Measurements from ENCODE around the gene CDK4.

Gene CDK4

DNA sequence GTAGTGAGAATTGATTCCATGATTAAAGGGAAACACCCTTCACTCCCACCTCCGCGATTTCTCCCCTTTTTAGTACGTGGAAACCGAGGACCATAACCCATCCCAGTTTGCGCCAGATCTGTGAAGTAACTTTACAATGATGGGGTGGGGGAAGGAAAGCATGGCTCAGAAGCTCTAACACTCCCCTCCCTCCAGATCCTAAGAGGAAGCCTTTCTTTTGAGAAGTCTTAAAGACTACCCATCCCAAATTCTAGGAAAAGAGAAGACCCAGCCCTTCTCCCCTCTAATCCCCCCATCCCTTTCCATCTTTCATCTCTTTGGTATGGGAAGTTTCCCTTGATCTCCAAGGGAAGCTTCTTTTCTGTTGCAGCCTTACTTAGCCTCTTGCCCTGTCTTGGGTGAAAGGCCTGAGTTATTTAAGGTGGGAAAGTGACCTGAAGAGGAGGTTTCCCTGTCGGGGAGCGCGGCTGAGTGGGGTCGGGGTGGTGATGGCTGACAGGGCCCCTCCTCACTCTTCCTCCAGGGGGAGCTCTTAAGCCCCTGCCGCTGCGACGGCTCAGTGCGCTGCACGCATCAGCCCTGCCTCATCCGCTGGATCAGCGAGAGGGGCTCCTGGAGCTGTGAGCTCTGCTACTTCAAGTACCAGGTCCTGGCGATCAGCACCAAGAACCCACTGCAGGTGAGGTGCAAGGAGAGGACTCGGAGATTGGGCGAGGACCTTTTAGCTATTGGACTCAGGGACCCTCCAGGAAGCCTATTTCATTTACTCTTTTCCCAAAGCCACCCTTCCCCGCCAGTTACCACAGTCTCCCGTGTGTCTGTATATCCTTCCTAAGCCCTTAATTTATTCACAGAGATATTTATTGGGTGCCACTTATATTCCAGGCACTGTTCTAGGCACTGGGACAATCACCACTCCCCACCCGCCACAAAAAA is 4.6 kb upstream of the CDK4 start:
- DNase-seq (ENCODE audit: low read depth), result peak; percentile 58

DNA sequence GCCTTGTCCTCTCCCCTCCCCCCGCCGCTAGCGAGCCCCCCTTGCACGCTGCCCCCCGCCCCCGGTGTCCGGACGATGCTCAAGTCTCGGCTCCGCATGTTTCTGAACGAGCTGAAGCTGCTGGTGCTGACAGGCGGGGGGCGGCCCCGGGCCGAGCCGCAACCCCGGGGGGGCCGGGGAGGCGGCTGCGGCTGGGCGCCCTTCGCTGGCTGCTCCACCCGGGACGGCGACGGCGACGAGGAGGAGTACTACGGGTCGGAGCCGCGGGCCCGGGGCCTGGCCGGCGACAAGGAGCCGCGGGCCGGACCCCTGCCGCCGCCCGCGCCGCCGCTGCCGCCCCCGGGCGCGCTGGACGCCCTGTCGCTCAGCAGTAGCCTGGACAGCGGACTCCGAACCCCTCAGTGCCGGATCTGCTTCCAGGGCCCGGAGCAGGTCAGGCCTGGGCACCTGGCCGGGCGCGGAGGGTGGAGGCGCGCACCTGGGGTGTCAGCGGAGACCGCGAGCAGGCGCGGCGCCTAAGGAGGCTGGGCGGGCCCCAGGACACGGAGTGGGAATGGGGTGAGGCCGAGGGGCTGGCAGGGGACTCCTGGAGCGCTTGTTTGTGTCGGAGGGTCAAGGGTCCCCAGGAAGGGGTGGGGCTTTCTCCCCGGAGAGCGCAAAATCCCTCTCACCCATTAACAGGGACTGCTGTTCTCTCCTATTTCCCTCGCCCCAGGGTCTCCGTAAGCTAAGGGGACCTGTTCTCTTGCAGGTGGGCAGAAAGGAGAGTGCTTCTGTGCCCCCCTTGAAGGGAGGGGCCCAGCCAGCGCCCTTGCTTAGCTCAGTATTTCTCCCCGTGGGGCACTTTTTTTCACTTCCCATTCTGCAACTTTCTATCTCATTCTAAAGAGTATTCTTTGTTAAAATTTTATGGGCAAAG is 3.6 kb upstream of the CDK4 start:
- DNase-seq (ENCODE audit: low read depth), result peak; percentile 27

DNA sequence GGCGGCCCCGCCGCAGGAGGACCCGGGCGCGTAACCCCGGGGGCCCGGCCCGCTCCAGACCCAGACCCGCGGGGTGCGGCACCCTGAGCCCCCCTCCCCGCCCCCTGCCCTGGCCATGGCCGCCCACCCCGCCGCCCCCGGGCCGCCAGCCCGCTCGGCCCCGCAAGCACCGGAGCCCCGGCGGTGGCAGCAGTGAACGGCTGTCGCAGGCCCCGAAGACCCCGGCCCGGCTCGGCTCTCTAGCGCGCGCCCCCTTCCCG is 3.0 kb upstream of the CDK4 start:
- DNase-seq (ENCODE audit: low read depth), result no peak

DNA sequence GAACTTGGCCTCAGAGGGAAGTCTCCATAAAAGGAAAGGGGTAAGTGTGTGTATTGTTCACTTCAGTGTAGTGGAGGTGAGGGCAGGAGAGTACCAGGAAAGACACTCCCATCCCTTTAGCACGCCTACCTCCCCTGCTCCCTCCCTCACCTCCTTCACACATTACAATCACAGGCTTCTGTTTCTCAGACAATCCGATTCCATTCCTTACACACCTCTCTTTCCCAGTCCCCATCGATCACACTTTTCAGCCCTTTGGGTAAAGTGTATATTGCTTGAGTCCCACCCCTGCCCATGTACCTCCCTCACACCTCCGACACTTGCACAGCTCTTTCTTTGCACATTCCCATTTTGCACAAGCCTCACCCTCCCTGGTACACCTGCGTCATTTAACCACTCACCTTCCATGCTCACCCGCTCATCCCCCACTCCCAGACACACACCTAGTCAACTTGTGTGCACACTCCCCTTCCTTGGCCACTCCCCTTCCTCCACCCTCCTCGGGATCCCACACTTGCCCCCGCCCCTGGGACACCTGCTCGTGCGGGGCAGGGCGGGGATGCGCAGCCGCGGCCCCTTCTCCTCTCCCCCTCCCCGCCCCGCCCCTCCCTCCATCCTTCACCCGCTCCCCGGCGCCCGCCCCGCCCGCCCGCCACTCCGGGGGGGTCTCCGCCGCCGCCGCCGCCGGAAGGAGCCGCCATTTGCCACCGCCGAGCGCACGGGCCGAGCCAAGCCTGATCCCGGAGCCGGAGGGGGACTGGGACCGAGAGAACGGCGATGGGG is 2.5 kb upstream of the CDK4 start, which contains the start of gene MARCHF9:
Gene MARCHF9 (plus strand): TSS at position 693 of the 783 bp plus-strand sequence. CDS start 426 bp downstream, outside the sequence.
- peak; percentile 83 for DNase-seq (ENCODE audit: low read depth)

DNA sequence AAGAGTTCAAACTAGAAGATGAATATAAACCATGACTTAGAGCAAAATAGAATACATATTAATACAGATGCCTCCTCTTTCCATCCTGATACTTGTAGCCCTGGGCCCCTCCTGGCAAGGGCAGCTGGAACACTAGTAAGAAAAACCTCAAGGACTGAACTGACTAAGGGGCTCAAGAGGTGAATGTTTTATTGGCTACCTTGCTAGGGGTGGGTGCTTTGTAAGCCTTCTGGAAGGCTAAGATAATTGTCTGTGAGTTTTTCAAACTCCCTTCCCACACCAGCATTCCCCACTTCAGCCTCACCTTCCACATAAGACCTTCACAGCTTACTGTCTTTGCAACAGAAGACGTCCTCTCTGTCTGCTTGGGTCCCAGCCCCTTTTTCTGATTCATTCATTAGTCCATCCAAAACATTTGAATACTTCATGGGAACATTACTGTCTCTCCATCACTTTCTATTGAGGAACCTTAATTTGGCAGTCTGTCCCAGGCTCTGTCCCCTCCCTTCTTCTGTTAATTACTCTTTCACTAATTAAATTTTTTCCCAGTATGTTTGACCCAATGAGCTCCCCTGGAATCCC is 1.7 kb upstream of the CDK4 start:
- no peak for DNase-seq (ENCODE audit: low read depth)

DNA sequence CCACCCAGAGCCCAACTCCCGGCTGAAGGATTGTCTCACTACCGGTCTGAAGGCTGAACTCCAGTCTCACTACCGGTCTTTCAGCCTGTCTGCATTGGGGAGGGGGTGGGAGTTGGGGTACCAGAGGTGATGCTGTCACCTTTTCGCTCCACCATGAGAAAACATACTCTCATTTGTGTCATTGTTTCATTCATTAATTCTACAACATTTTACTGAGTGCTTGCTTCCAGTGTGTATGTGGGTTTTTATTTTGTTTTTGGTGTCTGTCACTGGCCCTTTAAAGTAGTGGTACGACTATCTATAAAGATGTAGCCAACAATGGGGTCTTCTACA is 524 bp upstream of the CDK4 start:
- no peak for DNase-seq (ENCODE audit: low read depth)

DNA sequence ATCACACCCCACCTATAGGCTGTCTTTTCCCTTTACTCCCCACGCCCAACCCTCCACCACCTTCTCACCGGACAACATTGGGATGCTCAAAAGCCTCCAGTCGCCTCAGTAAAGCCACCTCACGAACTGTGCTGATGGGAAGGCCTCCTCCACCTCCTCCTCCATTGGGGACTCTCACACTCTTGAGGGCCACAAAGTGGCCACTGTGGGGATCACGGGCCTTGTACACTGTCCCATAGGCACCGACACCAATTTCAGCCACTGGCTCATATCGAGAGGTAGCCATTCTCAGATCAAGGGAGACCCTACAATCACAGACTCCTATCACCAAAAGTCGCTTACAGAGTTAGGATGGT is 700 bp downstream of the CDK4 start:
- DNase-seq (ENCODE audit: low read depth), result no peak

DNA sequence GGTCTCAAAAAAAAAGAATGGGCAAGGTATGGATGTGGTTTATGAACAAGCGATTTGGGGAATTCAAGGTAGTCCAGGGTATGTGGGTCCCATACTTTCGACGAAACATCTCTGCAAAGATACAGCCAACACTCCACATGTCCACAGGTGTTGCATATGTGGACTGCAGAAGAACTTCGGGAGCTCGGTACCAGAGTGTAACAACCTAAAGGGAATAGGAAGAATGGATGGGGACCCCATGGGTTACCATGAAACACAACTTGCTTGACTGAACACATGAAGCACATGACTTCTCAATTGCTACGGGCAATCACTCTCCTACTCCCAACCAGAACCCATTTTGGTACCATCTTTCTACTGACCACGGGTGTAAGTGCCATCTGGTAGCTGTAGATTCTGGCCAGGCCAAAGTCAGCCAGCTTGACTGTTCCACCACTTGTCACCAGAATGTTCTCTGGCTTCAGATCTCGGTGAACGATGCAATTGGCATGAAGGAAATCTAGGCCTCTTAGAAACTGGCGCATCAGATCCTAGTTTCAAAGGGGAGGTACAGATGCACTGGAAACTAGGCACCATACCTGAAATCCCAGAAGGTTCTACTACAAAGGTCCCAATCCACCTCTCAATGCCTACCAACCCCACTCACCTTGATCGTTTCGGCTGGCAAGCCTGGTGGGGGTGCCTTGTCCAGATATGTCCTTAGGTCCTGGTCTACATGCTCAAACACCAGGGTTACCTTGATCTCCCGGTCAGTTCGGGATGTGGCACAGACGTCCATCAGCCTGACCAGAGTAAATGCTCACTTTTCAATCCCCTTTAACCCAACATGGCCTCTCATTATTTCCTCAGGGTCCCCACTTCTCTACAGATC is 1.3 kb downstream of the CDK4 start:
- no peak for DNase-seq (ENCODE audit: low read depth)

DNA sequence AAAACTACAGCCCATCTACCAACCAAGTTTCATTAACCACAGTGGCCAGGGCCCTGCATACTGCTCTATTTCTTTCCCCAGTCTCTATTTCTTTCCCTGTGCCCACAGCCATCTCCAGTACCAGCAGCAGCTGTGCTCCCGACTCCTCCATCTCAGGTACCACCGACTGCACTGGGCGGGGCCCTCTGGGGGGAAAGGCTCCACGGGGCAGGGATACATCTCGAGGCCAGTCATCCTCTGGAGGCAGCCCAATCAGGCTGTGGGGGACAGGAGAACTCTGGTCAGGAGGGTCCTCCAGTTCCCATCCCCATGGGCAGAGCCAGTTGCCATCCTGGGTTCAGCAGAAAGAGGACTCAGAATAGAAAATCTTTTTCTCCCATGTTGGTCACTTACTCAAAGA is 3.0 kb downstream of the CDK4 start:
- DNase-seq (ENCODE audit: low read depth), result no peak

DNA sequence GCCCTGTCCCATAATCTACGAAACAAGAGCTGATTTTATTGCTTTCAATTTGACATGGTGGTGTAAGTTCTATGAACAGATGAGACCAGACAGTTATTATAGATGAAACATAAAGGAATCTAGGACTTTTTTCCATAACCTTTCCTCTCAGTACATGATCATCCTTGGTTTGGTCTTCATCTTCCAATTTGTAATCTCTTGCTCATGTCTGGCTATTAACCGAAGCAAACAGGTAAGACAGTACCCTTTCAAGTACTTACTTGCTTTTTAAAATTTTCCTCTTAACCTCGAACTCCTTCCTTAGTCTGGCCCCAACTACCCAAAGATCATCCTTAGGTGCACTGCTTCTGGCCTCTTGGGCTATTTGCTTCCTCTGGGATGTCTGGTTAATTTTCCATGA is 6.1 kb downstream of the CDK4 start:
- DNase-seq (ENCODE audit: low read depth), result no peak

DNA sequence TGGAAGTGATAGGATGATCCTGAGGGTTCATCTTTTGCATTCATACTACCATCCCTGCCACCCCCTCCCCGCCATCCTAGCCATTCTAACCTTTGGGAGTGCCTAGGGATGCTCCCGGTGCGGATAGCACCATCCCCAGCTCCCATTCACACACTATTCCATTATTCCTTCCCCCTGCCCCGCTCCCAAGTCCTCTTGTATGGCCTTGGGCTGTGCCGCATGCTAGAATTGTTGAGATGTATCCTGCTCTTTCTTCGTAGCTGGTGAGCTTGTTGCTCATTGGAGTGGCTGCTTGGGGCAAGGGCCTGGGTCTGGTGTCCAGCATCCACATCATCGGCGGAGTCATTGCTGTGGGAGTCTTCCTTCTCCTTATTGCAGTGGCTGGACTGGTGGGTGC is 6.6 kb downstream of the CDK4 start:
- no peak for DNase-seq (ENCODE audit: low read depth)

DNA sequence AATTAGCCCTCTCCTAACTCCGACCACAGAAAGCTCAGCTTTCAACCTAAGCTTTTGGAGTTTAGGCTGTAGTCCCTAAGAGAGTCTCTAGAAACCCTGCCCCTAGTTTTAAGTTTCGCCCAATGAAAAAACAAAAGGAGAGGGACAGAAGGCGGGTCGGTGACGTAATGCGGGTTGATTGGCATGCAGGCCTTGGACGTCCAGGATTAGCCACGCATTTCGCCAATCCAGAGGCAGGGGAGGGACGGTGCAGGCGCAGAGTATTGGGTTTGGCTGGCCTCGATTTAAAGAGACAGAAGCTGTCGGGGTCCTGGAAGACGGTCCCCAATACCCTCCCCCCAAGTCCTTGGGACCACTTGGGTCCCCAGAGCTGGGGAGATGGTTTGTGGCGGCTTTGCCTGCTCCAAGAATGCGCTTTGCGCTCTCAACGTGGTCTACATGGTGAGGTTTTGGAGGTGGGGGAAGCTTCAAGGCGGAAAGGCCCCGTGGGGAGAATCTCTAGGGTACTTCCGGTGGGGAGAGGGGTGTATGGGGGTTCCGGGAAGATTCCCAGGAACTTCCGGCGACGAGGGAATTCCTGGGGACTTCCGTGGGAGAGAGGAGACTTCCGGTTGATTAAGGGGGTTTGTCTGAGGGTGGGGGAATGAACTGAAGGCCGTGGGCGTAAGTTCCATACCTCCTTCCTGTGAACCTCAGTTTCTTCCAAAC is 7.2 kb downstream of the CDK4 start, which contains the start of gene TSPAN31:
Gene TSPAN31 (plus strand): TSS at position 263 of the 708 bp plus-strand sequence. CDS start 116 bp downstream, at position 379.
- DNase-seq (ENCODE audit: low read depth), result peak; percentile 92

DNA sequence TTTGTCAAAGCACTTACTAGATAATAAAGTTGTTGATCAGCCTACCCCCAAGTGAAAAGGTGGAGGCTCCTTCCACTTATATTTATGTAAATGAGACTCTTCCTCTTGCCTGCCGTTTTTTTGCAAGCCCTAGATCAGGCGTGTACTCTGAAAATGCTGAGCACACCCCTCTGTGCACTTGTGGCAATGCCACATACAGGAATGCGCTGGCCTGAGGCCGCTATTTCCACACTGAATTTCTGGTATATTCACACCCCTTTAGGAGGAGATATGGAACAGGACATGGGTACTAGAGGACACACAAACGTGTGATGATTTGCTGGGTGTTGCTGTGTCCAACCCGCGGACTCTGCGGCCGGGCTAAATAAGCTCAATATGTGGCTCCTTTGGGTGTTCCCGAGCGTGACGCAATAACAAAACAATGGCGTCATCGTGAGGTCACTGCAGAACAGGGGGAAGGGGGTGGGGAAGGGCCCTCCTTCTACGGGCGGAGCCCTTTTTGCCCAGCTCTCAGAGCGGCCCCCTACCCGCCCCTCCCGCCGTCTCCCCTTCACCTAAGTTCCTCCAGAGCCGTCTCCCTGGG is 7.8 kb downstream of the CDK4 start:
- peak; percentile 68 for DNase-seq (ENCODE audit: low read depth)

DNA sequence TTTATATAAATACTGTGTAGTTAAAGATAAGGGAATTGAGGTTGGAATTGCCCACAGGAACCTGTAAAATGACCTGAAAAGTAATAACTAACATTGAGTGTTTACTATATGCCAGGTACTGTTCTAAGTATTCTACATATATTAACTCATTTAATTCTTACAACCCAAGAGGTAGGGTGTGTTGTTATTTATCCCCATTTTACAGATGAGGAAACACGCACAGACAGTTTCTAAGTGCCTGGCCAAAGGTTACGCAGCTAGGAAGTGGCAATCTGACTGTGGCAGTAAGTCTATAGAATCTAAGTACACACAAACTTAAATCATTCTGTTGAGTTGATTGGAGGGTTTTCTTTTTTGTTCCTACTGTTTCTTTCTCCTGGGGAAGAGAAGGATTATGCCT is 8.3 kb downstream of the CDK4 start:
- DNase-seq (ENCODE audit: low read depth), result no peak

DNA sequence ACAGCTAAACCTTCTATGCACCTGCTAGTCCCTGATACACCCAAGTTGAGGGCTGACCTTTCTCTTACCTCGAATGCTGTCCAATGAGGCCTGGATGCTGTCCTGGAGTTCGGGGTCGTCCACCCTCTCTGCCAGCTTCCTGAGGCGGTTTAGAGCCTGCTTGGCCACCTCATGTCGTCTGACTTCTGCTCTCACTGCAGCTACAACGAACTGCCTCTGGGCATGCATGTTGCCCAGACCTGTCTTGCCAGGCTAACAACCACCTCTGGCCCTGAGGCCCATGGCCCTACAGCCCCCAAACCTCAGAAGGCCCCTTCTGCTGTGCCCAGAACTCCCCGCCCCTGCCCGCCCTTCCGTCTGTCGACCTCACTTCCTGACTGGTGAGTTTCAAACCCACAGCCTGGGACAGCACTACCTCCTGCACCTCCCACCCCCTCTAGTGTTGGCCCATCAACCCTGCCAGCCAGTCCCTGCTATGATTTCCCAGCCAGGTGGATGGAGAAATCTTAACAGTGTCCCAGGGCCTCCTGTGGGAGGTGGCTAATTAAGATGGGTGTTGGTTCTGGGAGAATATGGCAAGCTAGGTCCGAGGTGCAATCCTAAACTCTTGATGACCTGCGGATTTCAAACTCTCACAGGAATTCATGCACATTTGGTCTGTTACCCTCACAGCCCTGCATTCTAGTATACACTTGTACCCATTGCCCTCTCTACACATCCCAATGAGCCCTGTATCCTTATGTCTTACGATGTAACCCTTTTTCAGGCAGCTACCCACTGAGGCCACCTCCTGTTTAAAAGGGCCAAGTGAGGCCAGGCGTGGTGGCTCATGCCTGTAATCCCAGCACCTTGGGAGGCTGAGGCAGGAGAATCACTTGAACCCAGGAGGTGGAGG is 10.0 kb downstream of the CDK4 start:
- DNase-seq (ENCODE audit: low read depth), result peak; percentile 71

DNA sequence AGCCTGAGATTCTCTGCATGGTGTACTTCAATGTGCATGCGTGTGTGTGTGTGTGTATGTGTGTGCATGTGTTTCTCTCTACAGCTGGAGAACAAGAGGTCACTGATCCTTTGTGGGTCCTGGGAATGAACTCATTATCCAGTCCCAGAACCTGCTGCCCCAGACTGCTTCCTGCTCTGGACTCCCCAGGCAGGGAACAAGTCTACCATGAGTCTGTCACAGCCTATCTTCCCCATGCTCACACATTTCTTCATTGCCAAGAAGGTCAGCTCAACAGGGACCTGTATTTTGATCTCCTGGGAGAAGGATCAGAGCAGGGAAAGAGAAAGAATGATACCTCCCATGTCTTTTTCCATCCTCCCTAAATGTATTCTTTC is 10.7 kb downstream of the CDK4 start:
- DNase-seq (ENCODE audit: low read depth), result no peak

DNA sequence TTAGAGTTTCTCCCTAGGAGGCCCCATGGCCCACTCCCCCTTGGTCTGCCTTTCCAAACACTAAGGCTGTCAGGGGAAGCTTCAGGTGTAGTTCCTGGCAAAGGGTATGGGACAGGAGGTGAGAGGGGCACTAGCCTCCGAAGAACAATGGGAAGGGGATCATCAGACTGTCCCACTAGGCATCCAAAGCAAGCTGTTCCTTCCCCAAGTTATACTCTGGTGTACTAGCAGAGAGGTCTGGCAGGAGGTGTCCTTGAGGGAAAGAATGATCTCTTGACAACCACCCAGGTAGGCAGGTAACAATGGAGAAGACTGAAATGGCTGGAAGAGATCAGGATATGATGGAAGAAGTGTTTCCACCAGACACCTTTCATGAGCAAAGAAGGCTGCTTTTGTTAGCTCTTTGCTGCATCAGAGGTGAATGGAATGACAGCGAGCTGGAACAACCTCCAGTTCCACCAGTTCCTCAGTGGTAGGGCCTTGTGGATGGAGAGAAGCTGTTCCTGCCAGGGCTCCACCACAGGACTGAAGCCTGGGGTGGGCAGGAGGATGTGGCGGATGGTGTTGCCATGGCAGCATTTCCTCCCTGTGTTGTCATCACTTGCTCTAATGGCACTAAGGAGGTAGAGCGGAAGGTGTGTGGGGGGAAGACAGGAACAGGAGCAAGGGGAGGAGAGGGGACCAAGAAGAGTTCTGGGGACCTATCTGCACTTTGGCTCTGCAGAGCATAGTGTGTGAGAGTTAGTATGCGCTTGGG is 11.3 kb downstream of the CDK4 start:
- peak; percentile 76 for DNase-seq (ENCODE audit: low read depth)

DNA sequence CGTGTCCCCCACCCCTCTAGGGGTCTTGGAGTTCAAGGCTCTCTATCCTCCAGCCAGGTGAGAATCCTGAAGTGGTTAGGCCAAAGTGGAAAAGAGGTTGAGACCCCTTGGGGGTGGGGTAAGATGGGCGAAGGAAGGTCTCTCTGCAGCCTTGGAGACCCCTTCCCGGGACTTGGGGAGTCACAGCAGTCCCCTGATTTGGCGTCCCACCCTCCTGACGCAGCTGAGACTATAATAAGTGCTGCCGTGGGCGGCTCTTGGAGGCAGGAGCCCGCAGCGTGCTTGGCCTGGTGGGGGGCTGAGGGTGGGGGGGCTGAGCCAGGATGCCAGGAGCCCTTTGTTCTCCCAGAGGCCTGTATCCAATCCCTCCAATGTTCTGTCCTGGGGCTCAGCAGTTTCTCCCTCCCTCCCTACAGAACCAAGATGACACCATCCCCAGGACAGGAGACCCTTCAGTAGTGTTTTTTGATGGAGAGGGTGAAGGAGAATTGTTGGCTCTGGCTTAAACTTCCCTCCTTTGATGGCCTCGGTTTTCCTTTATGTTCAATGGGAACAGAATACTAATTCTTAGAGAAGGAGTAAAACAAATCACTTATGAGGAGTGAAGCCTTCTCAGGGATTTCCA is 12.1 kb downstream of the CDK4 start:
- DNase-seq (ENCODE audit: low read depth), result no peak

All from T follicular helper cell (primary cell).